GM21447 (cell line): ENCODE measurements around the gene CFAP92.

Experiments
- ATAC-seq: cut with Tn5 transposase; IDR thresholded peaks from one replicate; pipeline ENCODE4 v1.9.1; 2021; ENCODE audit not compliant: unreplicated experiment

Gene CFAP92

DNA sequence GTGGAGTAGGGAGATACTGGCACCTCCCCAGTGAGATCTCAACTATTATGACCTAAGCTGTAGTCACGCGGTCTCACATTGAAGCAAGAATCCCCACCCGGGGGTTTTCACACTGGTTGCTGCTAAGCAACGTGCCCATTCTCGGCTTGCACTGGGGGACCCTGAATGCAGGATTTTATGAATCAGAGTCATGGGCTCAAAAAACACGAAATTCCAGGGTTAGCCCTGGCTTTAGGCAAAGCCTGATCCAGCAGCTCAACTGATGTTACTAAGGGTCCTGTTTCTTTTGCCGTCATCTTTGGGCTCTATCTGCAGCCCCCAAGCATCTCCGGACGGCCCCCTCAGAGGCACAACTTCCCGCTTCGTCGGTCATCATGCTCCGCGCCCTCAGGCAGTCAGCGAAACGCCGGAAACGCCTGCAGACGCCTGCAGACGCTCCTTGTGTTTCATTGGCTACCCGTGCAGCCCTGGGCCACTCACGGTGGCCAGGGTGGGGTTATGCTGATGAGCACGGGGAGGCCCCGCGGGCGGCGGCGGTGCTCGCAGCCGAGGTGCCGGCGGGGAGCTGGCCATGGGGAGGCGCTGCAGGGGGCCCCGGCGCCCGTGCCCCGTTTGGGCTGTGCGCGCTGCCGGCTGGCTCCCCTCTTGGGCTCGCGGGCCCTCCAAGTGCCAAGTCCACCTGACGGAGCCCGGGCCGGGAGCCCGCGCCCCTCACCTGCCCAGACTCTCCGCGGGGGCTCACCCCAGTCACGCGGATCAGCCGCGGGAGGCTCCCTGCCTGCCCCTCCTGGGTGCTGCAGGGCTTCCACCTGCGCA, 33.1 kb upstream of the CFAP92 start:
- ATAC-seq = peak; percentile 99

DNA sequence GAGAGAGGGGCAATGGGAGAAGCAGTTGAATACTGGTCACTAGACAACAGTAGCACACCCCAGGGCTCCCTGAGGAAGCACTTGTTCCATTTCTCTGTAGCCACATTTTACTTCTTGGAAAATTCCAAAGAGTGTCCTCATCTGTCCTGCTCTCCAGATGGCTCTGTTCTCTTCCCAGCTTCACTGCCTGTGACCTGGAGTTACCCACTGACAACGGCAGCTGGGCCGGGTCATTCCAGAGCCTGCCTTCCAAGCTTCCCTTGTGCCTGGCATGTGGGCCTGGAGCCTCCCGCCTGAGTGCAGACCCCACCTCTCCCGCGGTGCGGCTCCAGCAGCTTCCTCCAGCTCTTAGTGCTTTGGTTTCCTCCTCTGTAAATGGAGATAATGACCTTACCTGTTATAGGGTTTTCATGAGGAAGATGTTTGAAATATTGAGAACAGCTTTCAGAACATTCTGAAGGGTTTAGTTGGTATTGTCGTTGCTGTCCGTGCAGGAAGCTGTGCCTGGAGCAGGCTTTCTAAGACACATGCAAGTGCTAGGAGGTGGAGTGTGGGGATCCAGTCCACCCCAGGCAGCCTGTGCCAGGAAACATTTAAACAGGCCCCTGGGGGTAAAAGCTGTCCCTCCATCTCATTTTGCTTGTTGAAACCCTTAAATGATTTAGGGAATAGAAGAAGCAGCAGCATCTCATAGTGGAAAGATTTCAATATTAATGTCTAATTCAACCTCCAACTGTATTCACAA, 32.0 kb upstream of the CFAP92 start:
- ATAC-seq = no peak

DNA sequence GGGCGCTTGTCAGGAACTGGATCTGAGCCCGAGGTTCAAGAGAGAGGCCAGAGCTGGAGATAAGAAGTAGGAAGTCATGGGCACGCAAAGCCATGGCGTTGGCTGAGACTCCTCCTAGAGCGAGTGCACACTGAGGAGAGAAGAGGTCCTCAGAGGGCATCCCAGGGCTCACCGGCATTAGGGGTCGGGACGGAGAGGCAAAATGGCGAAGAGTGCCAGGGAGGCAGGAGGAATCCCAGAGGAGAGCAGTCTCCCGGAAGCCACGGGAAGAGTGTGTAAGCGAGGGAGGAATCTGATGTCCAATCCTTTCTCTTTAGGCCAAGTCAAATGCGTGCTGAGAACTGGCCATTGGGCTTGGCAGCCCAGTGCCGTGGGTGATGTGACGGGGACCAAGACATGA, 31.2 kb upstream of the CFAP92 start:
- ATAC-seq = no peak

DNA sequence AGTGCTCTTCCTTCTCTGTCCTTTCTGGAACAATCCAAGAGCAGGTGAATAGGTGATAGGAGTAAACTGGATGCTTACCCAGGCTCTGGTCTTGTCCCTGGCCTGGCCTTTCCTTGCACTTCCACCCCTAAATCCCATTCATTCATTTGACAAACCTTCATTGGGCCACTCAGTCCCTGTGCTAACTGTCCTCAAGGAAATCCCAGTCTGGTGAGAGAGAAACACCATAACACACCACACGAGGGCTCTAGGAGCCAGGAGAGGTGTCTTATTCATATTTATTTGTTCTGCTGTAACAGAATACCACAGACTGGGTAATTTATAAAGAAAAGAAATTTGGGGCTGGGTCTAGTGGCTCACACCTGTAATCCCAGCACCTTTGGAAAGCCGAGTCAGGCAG, 30.0 kb upstream of the CFAP92 start:
- ATAC-seq = no peak

DNA sequence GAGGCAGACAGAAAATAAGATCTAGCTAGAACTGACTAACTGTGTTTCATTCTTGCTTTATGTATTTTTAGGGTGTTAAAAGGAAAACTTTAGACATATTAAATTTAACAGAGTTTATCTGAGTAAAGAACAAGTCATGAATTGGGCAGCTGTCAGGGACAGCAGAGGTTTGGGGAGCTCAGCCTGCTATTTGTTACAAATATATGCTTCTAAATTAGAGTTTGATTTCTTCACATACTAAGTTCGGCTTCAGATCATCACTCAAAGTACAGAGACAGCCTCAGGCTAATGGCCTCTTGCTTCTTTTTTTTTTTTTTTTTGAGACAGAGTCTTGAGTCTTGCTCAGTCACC, 29.1 kb upstream of the CFAP92 start:
- no peak for ATAC-seq

DNA sequence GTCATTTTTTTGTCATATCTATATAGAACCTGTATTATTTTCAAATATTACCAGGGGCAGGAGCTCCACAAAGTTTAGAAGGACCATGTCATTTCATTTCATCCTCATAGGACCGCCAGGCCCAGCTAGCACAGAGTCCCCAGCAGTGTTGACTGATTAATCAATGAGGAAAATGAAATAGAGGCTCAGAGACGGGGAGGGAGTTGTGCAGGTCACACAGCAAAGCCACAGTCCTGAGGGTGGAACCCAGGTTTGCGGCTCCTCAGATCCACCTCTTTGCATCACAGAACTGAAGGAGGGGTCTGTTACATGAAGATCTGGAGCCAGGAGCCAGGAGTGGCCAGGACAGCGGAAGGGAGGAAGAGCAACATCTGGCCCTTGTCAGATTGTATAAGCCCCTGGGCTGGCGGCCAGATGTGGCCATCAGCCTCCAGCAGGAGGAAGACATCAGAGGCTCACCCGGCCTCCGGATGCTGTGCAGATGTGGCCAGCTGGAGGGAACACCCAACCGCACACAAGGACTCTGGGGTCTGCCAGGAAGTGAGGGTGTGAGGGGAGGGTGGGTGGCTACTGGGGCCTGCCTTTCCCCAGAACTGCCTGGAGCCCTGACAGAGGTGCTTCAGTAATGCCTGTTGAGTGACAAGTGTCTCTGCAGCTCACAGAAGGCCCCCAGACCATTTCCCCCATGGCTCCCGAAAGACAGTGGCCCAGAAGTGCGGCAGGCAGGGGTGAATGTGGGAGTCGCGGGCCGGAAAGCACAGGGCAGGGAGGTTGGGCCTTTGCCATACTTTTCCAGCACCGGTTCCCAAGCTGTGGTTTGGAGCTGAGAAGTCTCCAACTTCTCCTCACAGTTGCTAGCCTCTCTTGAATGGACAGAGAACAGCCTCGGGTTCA, 28.5 kb upstream of the CFAP92 start:
- ATAC-seq = no peak

DNA sequence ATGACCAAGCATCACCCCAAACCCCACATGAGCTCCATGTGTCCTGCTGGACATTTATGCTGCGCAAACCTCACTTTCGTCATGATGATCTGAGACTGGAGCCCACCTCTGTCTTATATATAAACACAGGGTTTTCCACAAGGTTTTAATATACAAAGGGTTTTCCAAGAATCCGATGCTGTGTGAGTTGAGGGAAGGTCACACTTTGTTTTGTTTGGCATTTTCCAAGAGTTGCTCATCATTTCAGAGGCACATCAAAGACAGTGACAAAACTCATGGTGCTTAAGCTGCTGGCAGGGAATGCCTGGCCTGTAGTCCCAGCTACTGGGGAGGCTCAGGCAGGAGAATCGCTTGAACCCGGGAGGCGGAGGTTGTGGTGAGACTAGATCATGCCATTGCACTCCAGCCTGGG, 27.3 kb upstream of the CFAP92 start:
- ATAC-seq = no peak

DNA sequence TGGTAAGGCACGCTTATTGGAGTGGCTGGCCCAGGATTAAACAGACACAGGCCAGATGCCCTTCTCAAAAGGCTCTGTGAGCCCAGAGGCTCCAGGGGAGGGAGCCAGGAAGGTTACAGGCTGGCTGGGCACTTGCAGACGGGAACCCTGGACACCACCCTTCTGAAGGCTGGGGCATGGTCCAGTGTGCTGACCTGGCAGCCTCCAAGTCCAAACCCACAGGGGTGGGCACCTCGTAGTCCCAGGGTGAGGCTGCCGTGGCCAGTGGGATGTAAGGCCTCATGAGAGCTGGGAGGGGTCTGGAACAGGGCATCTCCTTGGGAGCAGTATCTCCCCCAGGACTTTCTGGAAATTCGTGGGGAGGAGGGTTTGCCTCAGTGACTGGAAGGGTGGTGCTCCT, 26.8 kb upstream of the CFAP92 start:
- ATAC-seq = no peak

DNA sequence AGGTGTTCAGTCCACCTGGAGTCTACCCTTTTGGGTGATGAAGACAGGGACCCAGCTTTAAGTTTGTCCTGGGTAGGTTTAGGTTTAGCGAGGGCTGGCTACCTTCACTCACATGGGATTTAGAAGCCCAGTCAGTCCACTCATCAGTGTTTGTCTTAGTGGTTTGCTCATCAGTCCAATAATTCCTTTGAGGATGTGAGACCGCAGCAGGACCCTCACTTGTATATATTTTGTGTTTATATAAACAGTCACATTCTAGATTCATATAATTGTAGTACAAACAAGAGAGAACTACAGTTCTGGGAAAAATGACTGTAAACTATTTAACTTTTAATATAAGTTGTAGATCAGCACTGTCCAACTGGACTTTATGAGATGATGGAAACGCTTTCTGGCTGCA, 25.4 kb upstream of the CFAP92 start:
- no peak for ATAC-seq

DNA sequence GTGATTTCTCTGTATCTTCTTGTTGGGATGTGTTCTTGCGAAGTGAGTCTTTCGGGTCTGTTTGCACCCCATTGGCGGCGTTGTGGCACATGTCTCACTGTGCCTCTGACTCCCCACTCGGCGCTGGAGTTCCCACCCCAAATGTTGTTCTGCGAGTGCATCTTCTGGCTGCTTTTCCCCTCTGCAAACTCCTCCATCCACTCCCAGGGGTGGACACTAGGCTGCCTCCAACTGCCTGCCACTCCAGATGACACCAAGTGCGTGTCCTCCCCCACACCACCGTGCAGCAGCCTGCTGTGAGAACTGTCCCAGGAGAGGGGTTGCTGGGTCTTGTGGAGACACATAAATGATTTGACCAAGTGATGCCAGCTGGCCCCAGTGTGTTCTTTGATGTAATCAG, 24.9 kb upstream of the CFAP92 start:
- ATAC-seq = no peak

DNA sequence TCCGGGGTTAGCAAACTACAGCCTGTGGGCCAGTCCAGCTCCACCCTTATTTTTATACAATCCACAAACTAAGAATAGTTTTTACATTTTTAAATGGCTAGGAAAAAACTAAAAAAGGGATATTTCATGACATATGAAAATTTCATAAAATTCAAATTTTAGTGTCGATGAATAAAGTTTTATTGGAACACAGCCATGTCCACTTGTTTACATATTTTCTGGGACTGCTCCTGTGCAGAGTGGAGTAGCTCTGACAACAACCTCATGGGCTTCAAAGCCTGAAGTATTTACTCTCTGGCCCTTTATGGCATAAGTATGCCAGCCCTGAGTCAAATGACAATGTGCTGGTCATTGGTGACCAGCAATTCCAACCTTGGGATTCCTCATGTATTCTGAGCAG, 24.4 kb upstream of the CFAP92 start:
- no peak for ATAC-seq

DNA sequence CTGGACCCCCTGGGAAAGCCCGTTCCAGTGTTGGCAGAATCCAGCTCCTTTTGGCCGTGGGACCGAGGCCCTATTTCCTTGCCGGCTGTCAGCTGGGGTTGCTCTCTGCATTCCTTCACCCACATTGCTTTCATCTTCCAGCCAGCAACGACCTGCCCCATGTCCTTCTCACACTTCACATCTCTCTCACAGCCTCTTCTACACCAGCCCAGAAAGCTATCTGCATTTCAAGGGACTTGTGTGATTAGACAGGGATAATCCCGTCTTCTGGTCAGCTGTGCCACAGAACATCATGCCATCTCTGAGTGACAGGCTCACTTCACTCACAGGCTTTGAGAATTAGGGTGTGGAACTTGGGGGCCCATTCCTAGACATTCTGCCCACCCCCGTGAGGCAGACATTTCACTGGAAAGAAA, 23.6 kb upstream of the CFAP92 start:
- no peak for ATAC-seq

DNA sequence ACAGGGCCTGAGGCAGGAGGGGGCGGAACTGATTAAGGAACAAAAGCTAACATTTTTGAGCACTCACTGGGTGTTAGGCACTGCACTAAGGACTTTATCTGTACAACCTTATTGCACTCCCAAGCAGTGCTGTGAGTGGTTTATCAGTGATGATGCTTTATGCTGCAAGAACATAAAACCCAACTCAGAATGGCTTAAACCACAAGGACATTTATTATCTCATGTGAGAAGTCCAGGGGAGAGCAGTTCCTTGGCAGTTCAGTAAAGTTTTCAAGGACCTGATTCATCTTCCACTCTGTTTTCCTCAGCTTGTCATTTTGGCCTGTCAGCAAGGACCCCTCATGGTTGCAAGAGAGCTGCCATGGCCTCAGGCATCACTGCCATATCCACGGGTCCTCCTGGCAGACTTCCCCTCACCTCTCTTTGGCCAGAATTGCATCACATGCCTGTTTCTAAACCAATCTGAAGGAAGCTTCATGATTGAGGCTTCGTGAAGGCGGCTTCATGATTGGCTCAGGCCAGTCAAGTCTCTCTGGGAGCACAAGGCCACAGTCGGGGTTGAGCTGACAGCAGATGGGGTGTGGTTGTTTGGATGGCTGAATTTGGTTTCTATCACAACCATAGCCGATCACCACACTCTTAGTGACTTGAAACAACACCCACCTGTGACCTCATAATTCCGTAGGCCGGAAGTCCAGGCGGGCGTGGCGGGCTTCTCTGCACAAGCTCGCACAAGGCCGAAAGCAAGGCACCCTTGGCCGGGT, 23.0 kb upstream of the CFAP92 start:
- ATAC-seq = no peak

DNA sequence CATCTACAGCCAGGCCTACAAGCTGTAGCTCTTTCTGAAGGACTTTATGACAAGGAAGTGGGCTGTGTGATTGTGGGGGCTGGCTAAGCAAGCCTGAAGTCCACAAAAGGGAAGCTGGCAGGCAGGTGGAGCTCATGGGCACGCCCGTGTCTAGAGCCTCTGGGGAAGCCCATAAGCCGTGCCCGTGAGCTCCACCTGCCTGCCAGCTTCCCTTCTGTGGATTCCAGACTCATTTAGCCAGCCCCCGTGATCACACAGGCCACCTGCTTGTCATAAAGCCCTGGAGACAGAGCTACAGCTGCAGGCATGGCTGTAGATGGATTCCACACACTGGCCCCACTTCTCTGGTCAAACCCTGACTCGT, 22.5 kb upstream of the CFAP92 start:
- ATAC-seq = peak; percentile 59

DNA sequence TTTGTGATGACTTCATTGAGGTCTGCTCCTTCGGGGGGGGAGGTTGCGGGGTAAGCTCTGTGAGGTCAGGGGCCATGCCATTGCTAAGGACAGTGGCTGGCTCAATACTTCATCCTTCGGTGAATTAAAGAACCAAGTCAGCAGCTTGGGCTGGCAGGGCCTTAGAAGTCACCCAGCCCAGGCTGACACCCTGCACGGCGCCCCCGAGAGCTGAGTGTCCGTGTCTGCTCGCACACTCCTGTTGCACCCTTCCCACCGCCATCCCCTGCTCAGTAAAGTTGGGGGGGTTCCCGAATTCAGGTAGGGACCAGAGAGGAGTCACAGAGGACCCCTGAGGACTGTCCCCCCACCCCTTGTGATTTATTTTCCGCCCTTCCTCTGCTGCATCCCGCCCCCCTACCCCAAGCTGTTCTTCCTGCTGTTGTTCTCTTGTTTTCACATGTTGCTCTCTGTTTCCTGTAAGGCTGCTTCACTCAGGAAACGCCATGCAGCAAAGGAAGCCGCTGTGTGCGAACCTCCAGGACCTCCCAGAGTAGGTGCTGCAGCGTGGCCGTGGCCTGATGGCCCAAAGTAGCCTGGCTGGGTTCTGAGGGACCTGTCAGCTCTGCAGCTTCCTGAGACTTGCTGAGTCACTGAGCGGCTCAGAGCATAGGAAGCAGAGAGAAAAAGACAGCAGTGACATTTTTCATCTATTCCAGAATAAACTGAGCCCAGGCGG, 21.7 kb upstream of the CFAP92 start:
- ATAC-seq = no peak

DNA sequence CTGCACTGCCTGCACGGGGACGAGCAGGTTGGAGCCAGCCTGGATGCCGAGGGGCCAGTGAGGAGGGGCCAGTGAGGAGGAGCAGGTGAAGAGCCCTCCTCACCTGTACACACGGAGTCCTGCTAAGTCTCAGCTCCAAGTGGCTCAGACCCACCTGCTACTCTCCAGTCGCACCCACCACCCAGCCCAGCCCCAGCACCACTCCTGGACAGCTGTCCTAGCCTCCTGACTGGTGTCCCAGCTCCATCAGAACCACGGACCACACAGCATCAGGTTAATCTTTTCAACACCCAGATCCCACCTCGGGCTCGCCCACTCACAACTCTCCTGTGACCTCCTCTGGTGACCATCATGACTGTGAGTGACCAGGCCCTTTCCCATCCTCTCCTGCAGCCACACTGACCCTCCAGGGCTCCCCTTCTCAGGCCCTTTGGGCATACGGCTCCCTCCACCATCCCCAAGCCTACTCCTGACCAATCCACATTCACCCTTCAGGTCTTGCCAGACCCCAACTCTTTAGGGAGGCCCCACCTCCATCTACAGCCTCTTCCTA, 21.0 kb upstream of the CFAP92 start:
- no peak for ATAC-seq

DNA sequence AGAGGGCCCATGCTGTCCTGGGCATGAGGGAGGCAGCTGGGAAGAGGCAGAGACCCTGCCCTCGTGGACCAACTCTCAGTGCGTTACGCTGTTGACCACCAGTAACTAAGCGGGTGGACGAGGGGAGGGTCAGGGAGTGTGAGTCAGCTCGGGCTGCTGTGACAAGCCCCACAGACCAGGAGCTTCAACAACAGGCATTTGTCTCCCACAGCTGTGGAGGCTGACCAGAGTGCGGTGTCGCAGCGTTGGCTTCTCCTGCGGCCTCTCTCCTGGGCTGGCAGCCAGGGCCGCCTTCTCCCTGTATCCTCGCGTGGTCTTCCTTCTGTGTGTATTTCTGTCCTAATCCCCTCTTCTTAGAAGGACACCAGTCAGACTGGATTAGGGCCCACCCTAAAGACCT, 20.3 kb upstream of the CFAP92 start:
- ATAC-seq = no peak

DNA sequence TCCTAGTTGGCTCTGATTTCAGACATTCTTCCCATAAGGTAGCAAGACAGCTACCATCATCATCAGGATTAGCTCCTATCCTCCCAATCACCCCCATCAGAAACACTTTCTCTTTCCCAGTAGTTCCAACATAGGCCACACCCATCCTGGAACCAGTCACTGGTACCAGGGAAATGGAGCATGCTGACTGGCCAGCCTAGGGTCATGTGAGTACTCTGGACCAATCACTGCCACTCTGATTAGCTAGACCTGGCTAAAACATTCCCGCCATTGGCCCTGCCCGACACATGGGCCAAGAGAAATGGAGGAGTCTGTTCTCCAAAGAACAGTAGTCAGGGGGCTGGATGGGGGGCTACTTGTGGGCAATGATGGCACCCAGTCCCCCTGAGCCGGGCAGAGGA, 19.6 kb upstream of the CFAP92 start:
- no peak for ATAC-seq

DNA sequence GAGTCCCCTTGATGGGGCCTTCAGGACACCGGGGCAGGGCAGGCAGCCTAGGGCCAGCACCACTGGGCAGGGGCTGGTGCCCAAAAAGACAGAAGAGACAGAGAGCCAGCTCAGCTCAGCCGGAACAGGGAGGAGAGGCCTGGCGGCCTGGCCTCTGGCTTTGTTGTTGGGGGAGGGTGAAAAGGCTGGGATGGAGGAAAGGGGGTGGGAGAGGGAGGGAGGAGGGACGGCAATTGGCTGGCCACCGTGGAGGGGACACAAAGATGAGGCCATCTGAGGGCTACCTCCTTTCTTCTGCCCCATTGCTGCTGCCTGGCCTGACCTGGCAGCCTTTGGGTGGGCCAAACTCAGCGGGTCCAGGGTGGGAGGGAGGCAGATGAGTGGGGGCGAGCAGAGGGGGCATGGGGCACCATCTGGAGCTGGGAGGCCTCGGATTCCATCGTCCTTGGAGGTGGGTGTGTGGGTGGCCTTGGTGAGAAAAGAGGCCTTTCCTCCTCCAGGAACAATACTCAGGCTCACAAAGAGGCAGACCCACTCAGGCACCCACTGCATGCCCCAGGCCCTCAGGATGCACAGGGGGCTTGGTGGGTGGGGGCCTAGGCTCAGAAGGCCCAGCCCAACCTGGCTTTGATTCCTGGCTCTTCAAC, 16.6 kb upstream of the CFAP92 start:
- no peak for ATAC-seq

DNA sequence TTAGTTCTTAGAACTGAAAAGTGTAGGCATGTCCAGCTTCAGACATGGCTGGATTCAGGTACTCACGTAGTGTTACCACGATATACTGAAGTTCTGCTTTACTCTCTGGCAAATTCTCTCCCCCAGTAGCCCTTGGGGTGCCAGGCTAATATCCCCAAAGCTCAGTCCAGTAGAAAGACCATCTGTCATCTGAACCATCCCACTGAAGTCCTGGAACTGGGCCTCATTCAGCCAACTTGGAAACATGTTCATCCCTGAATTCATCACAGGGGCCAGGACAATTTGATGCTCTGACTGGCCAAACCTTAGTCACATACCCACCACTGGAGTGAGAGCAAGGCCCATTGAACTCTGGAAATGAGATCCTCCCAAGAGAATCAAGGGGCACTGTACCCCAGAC, 15.4 kb upstream of the CFAP92 start:
- no peak for ATAC-seq
